Measurements from ENCODE around the gene CCDC3. TPM values are rescaled to one million over a fixed set of nuclear protein-coding genes. Genes with fewer than 3 reads are reported as not detected.
"Not testable (repeated sequence)": the region's sequence is repeated elsewhere in the genome, so short reads cannot be mapped to it uniquely, and the experiment has no call there.

CCDC3 gene
- total RNA-seq, 1 donor from 2014 or later = 14.1 TPM

DNA sequence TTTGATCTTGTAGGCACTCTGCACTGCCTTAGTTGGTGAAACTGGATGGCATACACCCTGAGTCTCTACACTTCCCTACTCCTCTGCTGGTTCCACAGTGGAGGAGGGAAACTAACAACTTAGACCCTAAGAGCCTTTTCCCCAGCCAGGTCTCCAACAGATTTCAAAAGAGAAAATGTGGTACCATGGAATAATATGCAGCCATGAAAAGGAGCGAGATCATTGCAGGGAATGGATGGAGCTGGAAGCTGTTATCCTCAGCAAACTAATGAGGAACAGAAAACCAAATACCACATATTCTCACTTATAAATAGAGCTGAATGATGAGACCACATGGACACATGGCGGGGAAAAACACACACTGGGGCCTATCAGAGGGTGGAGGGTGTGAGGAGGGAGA lies 36.3 kb upstream of the CCDC3 start:
- DNase-seq (ENCODE audit: extremely low spot score, unreplicated experiment) = no peak
- Mint-ChIP-seq H3K4me3 (ENCODE audit: unreplicated experiment) (no peak overlapping the region), H3K36me3 (ENCODE audit: unreplicated experiment) (no peaks in the 10 kb centered on the region), H3K9me3 (ENCODE audit: unreplicated experiment) (no peaks in the 10 kb centered on the region), H3K27me3 (ENCODE audit: unreplicated experiment) (peaks cover 36% of the 10 kb centered on the region), H3K4me1 (ENCODE audit: unreplicated experiment) (peaks cover 4% of the 10 kb centered on the region), H3K27ac (ENCODE audit: unreplicated experiment) (no peak overlapping the region)
- TF ChIP-seq, protein P1, sequence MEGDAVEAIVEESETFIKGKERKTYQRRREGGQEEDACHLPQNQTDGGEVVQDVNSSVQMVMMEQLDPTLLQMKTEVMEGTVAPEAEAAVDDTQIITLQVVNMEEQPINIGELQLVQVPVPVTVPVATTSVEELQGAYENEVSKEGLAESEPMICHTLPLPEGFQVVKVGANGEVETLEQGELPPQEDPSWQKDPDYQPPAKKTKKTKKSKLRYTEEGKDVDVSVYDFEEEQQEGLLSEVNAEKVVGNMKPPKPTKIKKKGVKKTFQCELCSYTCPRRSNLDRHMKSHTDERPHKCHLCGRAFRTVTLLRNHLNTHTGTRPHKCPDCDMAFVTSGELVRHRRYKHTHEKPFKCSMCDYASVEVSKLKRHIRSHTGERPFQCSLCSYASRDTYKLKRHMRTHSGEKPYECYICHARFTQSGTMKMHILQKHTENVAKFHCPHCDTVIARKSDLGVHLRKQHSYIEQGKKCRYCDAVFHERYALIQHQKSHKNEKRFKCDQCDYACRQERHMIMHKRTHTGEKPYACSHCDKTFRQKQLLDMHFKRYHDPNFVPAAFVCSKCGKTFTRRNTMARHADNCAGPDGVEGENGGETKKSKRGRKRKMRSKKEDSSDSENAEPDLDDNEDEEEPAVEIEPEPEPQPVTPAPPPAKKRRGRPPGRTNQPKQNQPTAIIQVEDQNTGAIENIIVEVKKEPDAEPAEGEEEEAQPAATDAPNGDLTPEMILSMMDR (IDR thresholded peaks at IDR 0.05) = no peak

DNA sequence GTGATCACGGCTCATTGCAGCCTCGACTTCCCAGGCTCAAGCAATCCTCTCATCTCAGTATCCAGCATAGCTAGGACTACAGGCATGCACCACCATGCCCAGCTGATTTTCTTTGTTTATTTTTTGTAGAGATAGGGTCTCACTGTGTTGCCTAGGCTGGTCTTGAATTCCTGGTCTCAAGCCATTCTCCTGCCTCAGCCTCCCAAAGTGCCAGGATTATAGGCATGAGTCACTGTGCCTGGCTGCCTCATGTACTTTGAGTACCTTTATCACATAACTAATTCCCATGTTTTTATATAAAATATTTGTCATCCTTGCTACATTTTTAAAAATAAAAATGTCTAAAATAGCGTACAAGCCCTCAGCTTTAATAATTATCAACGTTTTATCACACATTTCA lies 35.3 kb upstream of the CCDC3 start:
- Mint-ChIP-seq H3K9me3 (ENCODE audit: unreplicated experiment) (no peaks in the 10 kb centered on the region), H3K36me3 (ENCODE audit: unreplicated experiment) (no peaks in the 10 kb centered on the region)
- no peak for DNase-seq (ENCODE audit: extremely low spot score, unreplicated experiment)

DNA sequence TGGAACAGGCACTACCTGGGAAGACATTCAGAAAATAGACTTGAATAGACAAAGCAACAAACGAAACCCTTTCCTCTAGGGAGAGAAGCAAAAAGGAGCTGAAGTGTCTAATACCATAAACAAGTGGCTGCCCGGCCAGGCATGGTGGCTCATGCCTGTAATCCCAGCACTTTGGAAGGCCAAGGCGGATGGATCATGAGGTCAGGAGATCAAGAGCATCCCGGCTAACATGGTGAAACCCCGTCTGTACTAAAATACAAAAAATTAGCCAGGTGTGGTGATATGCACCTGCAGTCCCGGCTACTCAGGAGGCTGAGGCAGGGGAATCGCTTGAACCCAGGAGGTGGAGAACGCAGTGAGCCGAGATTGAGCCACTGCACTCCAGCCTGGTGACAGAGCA lies 34.2 kb upstream of the CCDC3 start:
- not testable (repeated sequence) for H3K36me3 Mint-ChIP-seq (ENCODE audit: unreplicated experiment); H3K4me3 Mint-ChIP-seq (ENCODE audit: unreplicated experiment); H3K4me1 Mint-ChIP-seq (ENCODE audit: unreplicated experiment); H3K27ac Mint-ChIP-seq (ENCODE audit: unreplicated experiment); H3K9me3 Mint-ChIP-seq (ENCODE audit: unreplicated experiment); DNase-seq (ENCODE audit: extremely low spot score, unreplicated experiment)
- H3K27me3 Mint-ChIP-seq (ENCODE audit: unreplicated experiment) = peaks cover 44% of the 10 kb centered on the region

More for the DNA sequence above, 35.3 kb upstream of the CCDC3 start:
- TF ChIP-seq, protein P1 (IDR thresholded peaks at IDR 0.05) = no peak
- H3K4me3 Mint-ChIP-seq (ENCODE audit: unreplicated experiment) = no peak overlapping the region
- peaks cover 39% of the 10 kb centered on the region for H3K27me3 Mint-ChIP-seq (ENCODE audit: unreplicated experiment)
- H3K4me1 Mint-ChIP-seq (ENCODE audit: unreplicated experiment) = peaks cover 4% of the 10 kb centered on the region
- H3K27ac Mint-ChIP-seq (ENCODE audit: unreplicated experiment) = no peak overlapping the region

DNA sequence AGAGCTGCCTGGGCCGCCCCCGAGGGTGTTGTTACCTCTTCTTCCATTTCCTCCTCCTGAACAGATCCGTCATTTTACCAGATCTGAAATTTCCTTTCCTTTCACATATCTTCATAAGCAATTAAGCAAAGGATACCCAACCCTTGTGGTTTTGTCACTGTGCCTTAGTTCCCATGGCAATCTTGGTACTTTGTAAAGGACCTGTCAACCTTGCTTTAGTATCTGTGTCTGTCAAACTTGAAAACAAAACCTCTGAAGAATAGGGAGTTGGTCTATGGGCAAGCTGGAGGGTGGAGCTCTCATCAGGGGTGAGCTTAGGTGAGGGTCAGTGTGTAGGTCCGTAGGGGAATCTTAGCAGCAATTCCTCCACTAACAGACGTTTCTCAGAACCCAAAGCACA lies 25.4 kb upstream of the CCDC3 start:
- Mint-ChIP-seq H3K4me3 (ENCODE audit: unreplicated experiment) (no peak overlapping the region), H3K4me1 (ENCODE audit: unreplicated experiment) (no peaks in the 10 kb centered on the region), H3K27ac (ENCODE audit: unreplicated experiment) (no peak overlapping the region), H3K36me3 (ENCODE audit: unreplicated experiment) (peaks cover 3% of the 10 kb centered on the region), H3K27me3 (ENCODE audit: unreplicated experiment) (peaks cover 39% of the 10 kb centered on the region), H3K9me3 (ENCODE audit: unreplicated experiment) (peaks cover 24% of the 10 kb centered on the region)
- TF ChIP-seq, protein P1 (IDR thresholded peaks at IDR 0.05) = no peak
- no peak for DNase-seq (ENCODE audit: extremely low spot score, unreplicated experiment)

DNA sequence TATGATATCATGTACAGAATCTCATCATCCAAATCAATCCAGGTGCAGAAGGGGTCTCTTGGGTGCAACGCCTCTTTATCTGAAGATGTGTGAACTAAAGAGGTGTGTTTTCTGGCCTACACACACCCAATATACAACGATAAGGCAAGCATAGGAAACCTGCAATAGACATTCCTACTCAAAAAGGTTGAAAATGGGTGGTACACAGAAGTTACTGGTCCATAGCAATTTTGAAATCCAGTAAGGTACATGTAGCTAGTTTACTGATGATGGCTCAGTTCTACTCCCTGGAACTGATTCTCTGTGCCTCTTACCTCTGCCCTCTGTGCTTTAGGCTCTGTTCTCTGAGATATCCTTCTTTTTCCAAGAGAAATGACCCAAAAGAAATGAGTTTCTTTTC lies 22.2 kb upstream of the CCDC3 start:
- Mint-ChIP-seq H3K27me3 (ENCODE audit: unreplicated experiment) (peaks cover 9% of the 10 kb centered on the region), H3K9me3 (ENCODE audit: unreplicated experiment) (peaks cover 24% of the 10 kb centered on the region), H3K27ac (ENCODE audit: unreplicated experiment) (no peak overlapping the region), H3K4me1 (ENCODE audit: unreplicated experiment) (no peaks in the 10 kb centered on the region), H3K4me3 (ENCODE audit: unreplicated experiment) (no peak overlapping the region), H3K36me3 (ENCODE audit: unreplicated experiment) (peaks cover 3% of the 10 kb centered on the region)
- TF ChIP-seq, protein P1 (IDR thresholded peaks at IDR 0.05) = no peak
- no peak for DNase-seq (ENCODE audit: extremely low spot score, unreplicated experiment)

DNA sequence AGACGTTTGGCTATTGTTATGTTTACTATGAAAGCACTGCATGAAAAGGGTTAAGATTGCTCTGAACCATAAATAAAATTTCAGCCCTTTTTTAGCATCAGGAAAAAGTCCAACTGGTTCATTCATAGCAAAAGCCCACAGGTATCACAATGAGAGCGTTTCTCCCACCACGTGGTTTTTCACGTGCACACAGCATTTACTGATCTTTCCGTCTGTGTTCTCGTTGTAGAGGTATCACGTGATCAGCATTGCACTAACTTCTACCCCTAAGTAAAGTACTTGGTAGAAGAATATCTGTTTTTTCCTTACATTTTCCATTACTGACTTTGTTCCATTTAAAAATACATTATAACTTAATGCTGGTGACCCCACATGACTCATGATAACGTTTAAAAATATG lies 17.8 kb upstream of the CCDC3 start:
- Mint-ChIP-seq H3K9me3 (ENCODE audit: unreplicated experiment) (peaks cover 15% of the 10 kb centered on the region), H3K36me3 (ENCODE audit: unreplicated experiment) (peaks cover 2% of the 10 kb centered on the region), H3K27ac (ENCODE audit: unreplicated experiment) (no peak overlapping the region), H3K27me3 (ENCODE audit: unreplicated experiment) (no peaks in the 10 kb centered on the region), H3K4me1 (ENCODE audit: unreplicated experiment) (peaks cover 26% of the 10 kb centered on the region), H3K4me3 (ENCODE audit: unreplicated experiment) (no peak overlapping the region)
- TF ChIP-seq, protein P1 (IDR thresholded peaks at IDR 0.05) = no peak
- DNase-seq (ENCODE audit: extremely low spot score, unreplicated experiment) = no peak

All from osteocyte (in vitro differentiated cells).